Medulla oblongata (tissue), 1 donor: ENCODE measurements around the gene TSC2.
A peak's percentile ranks its signal among the peaks of the same experiment; 100 is the strongest.
"Not testable (repeated sequence)": the region's sequence is repeated elsewhere in the genome, so short reads cannot be mapped to it uniquely, and the experiment has no call there.

Experiments used
- DNase-seq: peaks from one replicate; pipeline ENCODE4 v3.0.0-alpha.2; 2015; ENCODE audit errors: extremely low spot score

TSC2 gene

DNA sequence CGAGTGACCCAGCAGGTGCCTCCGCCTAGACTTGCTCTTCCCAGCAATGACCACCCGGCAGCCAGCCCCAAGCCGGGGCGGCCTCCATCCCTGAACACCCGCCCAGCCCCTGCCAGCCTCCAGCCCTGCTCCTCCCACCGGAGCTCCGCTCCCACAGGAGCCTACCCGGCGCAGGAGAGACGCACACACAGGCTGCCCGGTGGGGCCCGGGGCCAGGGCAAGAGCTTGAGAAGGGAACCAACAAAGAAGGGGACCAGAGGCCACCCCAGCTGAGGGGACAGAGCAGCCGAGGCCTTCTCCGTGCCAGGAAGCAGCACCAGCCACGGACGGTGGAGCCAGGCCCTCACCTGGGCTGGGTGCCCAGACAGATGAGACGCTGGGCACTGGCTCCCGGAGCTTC is 74.1 kb downstream of the TSC2 start:
- peak; percentile 66 for DNase-seq

DNA sequence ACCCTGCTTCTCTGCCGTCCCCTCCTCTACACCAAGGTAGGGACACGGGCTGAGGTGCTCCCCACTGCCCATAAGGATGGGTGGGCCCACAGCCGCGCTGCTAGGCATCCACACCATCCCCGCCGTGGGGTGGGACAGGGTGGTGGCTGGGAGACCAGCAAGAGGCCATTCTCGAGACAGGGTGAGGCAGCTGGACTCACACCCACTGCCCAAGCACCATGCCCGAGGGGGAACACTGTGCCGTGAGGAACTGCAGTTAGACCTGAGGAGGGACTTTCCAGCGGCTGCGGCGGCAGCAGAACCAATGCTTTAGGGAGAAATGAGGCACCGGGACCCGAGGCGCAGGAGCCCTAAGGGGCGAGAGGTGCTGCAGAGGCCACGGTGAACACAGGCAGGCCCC is 74.6 kb downstream of the TSC2 start:
- no peak for DNase-seq

DNA sequence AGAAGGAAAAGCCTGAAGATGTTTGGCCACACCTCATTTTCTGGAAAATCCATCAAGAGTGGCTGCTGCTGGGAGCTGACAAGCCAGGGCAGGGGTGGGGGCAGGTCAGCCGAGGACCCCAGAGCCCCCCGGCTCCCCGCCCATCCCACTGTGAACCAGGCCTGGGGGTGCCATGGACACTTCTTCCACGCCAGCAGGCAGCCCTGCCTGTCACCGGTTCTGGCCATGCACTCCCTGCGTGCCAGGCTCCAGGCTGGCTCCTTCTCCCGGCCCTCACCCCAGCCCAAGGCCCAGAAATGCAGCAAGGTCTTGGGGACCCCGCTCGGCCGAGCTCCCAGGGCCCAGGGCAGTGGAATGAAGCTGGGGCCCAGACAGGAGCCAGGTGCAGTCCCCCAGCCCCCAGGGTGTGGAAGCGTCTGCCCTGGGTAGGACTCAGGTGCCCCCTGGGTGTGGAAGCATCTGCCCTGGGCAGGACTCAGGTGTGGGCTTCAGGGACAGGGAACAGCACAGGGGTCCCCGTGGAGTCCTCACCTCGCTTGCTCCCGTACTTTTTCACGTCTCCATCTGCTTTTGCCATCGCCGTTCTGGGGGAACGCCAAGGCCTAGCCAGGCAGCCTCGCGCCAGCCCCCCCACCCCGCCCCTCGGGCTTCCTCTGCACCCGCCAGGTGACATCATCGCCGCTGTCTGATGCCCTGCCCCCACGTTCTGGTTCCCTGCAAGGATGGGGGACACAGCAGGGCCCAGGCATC is 75.3 kb downstream of the TSC2 start:
- not testable (repeated sequence) for DNase-seq

DNA sequence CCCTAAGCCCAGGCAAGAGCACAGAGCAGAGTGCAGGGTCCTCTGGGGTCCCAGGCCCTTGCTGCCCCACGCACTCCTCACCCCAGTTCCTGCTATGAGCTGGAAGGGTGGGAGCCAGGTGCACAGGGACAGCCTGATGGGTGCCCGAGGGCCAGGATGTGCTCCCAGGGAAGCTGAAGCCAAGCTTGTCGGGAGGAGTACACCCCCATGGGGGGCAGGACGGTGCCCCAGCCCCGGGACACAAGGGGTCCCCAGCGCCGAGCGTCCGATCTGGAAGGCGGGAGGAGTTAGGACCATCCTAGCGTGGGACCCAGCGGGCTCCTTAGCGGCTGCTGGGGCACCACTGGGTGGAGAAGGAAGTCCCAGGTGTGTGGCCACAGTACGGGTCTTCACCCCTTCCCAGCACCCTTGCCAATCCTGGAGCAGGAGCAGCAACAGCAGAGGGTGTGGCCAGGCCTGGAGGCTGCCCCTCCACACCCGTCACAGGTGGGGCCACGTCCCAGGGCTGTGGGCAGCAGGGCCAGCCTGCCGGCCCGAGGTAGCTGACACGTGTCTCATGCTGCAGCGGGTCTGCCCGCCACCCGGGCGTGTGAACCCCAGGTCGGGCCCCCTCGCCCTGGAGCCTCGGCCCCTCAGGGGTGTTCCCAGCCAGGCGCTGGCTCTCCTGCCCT is 76.1 kb downstream of the TSC2 start:
- DNase-seq: not testable (repeated sequence)

DNA sequence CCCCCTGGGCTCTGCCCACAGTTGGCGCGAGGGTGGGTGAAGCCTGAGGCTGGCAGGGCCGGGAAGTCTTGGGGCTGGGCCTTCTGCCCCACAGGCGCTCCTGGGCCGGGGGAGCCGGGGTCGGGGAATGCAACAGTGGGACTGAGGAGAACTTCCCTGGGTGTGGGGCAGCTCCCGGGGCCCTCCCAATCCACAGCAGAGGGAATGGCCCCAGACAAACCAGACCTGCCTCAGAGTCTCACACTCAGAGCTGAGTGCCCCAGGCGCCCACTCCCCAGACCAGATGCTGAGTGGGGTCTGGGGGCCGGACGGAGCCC is 76.5 kb downstream of the TSC2 start:
- not testable (repeated sequence) for DNase-seq

DNA sequence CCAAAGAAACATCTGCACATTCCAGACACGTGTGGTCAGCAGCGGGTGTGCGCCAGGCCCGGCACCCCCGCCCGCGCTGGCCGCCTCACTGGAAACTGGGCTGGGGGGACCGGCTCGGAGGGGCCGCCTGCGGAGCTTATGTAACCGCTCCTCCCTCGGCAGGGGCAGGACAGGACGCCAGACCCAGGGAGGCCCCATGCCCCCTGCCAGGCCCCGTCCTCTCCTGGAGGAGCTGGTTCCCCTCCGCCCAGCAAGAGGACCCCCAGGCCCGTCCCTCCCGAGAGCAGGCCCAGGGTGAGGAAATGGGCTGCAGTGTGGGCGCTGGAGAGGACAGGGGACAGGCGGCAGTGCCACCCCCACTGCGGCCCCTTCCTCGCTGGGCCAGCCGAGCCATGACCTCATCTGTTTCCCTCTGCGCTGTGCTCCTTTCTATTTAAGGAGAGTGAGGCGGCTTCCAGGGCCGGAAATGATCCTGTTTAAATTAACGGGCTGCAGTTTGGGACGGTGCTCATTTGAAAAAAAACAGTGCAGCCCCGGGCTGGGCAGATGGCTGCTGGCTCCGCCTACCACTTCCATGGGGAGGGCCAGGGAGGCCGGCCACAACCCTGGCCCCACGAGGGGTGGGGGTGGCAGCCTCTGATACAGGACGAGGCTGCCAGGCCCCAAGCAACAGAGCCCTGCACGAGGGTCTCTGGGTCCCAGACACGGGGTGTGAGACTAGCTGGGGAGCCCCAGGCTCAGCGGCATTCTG is 77.1 kb downstream of the TSC2 start:
- DNase-seq: peak; percentile 49

DNA sequence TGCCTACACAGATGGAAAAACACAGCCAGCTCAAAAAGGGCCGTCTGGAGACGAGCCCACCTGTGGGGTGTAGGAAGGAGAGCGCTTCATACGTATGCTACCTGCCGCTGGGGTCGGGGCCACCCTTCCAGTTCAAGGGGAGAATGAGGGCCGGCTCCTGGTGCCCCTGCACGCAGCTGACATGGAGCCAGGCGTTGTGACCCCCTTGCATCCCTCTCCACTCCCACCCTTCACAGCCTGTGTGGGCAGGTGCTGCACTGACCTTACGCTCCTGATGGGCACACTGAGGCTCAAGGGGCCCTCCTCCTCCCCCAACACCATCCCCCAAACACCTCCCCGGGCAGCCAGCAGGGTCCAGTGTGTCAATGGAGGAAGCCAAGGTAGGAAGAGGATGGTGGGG is 77.8 kb downstream of the TSC2 start:
- not testable (repeated sequence) for DNase-seq

DNA sequence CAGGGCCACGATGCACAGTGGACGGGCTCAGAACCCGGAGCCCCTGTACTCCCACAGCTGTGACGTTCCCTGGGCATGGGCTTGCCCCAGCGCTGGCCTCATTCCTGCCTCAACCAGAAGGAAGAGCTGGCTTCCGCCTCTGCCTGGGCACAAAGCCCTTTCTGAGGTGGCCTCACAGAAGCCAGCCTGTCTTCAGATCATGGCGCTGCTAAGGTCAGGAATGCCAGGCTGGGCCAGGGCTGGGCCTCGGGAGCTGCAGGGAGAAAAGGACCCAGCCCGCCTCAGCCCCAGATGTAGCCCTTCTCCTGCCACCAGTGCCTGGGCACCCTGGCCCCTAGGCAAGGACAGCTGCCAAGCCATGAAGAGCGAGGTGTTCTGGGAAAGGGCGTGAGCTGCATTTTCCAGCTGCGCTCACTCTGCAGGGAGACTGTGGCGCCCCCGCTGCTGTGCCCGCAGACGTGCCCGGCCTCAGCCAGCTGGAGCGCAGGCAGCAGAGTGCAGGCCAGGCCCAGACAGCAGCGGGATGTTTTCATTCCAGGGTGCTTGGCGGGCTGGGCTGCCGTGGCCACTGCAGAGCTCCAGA is 78.5 kb downstream of the TSC2 start:
- DNase-seq: peak; percentile 78

DNA sequence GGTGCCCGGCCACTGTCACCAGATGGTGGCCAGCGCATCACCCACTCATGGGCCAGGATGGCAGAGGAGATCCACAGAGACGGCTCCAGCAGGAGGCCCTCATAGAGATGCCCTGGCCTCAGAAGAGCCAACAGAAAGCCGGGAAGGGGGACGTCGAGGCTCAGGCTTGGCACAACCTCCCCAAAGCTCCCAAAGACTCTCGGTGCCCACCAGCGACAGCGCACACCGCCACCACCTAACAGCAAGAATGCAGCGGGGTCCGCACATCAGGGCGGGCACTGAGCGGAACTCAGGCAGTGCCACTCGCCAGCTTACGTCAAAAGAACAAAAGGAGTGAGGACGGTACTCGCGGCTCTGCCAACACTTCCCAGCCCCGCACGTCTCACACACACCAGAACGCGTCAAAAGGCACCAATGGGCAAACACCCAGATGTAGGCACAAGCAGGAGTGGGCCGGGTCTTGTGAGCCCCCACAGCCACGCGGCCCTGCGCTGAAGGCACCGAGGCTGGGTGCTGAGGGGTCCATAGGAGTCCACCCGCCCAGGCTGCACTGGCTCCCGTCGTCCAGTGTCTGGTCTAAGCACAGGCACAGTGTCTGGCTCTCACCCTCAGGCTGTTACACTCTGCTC is 79.3 kb downstream of the TSC2 start:
- peak; percentile 62 for DNase-seq

DNA sequence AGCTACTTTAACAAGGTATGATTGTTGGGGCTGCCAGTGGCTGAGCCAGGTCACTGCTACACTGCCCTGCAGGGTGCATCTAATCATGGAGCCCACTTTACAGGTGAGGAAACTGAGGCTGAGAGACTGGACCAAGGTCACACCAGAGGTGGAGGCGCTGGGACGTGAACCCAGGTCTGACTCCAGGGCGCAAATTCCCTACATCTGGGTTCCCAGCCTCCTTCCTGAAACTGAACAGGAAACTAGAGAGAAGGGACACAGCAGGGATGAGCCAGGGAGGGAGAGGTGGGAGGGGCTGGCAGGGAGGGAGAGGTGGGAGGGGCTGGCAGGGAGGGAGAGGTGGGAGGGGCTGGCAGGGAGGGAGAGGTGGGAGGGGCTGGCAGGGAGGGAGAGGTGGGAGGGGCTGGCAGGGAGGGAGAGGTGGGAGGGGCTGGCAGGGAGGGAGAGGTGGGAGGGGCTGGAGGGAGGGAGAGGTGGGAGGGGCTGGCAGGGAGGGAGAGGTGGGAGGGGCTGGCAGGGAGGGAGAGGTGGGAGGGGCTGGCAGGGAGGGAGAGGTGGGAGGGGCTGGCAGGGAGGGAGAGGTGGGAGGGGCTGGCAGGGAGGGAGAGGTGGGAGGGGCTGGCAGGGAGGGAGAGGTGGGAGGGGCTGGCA is 80.0 kb downstream of the TSC2 start:
- not testable (repeated sequence) for DNase-seq

DNA sequence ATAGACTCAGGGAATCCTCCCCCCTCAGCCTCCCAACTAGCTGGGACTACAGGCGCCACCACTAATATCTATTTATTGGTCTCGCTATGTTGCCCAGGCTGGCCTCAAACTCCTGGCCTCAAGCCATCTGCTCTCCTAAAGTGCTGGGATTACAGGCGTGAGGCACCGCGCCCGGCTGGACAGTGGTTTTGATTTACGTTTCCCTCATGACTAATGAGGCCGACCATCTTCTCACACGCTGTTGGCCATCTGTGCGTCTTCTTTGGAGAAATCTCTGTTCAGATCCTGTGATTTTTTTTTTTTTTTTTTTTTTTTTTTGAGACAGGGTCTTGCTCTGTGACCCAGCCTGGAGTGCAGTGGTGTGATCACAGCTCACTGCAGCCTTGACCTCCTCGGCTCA is 81.5 kb downstream of the TSC2 start:
- not testable (repeated sequence) for DNase-seq

DNA sequence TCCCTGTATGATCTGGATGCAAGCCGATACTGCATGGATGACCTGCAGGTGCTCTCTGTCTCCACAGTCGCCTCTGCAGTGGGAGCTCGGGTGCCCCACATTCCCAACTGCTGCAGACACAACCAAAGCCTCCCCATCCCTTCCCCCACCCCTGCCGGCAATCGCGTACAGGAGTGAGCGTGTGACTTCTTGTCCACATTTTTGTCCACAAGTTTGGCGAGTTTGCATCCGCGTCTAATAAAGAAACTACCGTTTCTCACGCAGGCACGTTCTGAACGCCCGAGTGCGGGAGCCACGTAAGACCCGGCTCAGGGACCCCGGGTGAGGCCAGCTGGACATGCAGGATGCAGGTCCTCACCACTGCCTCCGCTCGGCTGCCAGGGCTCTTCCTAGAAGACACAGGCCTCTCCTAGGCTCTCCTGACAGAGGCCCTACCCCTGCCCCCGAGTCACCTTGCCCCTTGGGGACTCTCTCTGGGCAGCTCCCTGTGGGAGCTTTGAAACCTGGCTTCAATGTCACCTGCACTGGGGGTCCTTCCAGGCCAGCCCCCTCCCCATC is 82.2 kb downstream of the TSC2 start:
- not testable (repeated sequence) for DNase-seq

DNA sequence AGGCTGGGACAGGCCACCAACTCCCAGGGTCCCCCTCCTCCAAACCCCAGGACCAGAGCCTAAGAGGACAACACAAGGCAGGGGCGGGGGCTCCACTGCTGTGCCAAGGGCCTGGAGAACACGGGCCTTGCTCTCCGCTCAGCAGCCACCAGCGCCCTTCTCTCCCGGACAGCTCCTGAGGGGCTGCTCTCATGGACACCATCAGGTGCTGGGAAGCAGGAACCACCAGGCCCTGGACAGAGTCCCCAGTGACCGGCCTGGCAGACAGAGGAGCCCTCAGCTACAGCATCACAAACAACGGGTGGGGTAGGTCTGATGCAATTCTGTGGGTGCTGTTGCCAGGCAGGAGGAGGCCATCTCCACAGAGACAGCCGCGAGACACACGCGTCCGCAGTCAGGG is 86.0 kb downstream of the TSC2 start:
- not testable (repeated sequence) for DNase-seq

DNA sequence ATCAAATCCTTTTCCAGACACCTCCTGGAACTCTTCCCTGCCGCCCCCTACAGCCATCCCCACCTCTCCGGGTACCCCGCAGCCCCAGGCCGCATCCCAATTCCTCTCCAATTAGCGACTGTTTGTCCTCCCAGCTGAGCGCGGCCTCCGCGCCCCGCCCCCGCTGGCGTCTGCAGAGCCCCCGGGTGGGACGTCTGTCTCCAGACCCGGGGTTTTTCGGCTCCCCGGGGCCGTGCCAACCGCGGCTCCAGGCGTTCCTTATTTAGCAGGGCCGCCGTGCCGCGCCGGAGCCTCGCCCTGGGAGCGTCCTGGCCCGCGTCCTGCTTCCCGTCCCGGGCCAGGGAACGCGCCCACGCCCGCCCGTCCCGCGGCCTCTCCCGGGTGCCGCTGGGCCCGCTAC is 87.3 kb downstream of the TSC2 start:
- DNase-seq: not testable (repeated sequence)

DNA sequence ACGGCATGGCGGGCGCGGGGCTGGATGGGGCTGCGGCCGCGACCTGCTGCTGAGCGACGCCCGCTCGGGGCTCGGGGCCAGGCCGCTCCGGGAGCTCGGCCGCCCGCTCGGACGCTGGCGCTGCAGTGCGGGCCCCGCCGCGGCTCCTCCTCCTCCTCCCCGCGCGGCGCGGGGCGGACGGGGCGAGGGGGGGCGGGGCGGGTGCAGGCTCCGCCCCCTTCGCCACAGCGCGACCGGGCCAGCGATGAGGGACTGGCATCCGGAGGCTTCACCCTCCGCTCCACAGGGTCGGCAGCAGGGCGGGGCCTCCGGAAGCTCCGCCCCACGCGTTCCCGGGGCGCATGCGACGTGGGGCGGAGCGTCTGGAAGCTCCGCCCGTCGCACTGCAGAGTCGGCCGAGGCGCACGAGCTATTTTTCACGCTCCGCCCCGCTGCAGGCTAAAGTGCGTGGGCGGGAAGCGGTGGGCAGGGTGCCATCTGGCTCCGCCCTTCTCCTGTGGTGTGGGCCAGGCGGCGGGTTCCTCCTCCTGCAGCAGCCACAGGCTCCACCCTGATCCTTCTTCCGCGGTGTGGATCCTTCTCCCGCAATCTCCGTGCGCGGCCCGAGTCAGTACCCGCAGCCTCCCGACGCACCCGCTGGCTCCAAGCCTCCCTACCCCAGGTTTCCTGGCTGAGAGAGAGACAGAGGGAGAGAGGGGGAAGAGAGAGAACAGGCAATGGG is 88.1 kb downstream of the TSC2 start, which contains the start of gene PKD1:
Gene PKD1, minus strand, starts transcription at position 129 of the 721 bp plus-strand sequence. CDS start 209 bp downstream, outside the sequence.
- DNase-seq: peak; percentile 86
